GM19023 (cell line): ENCODE data around the gene PHLDB1.
"Not testable (repeated sequence)": the region's sequence is repeated elsewhere in the genome, so short reads cannot be mapped to it uniquely, and the experiment has no call there.

ENCODE experiments used
- ATAC-seq: cut with Tn5 transposase; IDR thresholded peaks from one replicate; pipeline ENCODE4 v1.9.1; 2021; ENCODE audit warnings: mild to moderate bottlenecking, moderate library complexity; ENCODE audit not compliant: unreplicated experiment

The PHLDB1 gene

DNA sequence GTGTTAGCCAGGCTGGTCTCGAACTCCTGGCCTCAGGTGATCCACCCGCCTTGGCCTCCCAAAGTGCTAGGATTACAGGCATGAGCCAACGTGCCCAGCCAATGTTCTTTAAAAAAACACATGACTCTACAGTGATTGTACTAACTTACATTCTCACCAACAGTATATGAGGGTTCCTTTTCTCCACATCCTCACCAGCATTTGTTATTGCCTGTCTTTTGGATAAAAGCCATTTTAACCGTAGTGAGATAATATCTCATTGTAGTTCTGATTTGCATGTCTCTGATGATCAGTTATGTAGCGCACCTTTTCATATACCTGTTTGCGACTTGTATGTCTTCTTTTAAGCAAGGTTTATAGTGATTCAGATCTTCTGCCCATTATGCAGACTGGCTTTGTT is 75.5 kb downstream of the PHLDB1 start:
- ATAC-seq = not testable (repeated sequence)

GRCh38 chr11:118684187-118684586 is 76.8 kb downstream of the PHLDB1 start:
- no peak for ATAC-seq

DNA sequence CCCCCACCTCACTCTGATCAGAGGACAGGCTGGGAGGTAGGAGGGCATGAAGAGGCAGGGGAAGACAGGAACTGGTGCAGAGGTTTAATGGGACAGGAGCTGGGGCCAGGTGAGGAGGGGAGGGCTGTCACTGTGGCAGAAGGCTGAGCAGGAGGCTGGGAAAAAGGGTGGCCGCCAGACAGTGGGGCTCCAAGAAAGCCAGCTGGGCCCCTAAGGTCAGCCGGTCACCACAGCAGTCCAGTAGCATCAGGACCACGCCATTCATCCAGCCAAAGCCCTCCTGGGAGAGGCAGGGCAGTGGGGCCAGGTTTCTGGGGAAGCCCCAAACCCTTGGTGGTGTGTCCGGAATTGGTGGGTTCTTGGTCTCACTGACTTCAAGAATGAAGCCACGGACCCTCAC is 80.5 kb downstream of the PHLDB1 start:
- ATAC-seq = no peak

DNA sequence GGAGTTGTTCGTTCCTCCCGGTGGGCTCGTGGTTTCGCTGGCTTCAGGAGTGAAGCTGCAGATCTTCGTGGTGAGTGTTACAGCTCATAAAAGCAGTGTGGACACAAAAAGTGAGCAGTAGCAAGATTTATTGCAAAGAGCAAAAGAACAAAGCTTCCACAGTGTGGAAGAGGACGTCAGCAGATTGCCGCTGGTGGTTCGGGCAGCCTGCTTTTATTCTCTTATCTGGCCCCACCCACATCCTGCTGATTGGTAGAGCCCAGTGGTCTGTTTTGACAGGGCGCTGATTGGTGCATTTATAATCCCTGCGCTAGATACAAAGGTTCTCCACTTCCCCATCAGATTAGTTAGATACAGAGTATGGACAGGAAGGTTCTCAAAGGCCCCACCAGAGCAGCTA is 80.9 kb downstream of the PHLDB1 start:
- not testable (repeated sequence) for ATAC-seq

GRCh38 chr11:118688851-118689502 is 81.6 kb downstream of the PHLDB1 start:
- ATAC-seq = no peak

- ATAC-seq = no peak
These were observed 82.1 kb downstream of the PHLDB1 start for GRCh38 chr11:118689503-118689851.

DNA sequence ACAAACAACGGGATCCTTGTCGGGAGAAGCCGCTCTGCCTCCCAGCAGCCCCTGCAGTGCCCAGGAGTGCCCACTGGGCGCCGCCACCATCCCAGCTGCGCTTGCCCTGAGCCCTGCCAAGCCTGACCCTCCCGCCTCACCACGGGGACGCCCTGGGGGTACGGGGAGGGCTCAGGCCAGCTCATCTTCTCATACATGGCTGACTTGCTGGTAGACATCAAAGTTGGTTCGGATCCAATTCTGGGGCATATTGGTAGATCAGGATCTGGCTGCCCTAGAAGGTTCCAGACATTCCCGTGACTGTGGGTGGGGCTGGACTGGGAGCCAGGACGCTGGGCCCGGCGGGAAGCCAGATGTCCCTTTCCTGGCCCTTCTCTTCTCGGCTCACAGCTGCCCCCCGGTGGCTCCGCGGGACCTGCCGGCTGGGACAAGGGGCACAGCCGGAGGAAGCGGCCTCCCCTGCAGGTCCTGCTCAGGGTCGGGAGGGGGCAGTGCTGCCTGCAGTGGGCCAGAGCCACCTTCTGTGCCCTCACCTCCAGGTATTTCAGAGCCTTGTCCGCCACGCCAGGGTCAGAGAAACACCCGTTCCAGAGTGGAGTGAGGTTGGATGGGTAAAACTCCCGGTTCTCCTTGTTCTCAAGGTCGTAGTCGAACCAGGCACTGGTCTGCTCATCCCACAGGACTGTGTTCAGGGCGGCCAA is 82.6 kb downstream of the PHLDB1 start:
- peak; percentile 78 for ATAC-seq

- ATAC-seq = no peak
These were observed 83.3 kb downstream of the PHLDB1 start for GRCh38 chr11:118690553-118691304.

DNA sequence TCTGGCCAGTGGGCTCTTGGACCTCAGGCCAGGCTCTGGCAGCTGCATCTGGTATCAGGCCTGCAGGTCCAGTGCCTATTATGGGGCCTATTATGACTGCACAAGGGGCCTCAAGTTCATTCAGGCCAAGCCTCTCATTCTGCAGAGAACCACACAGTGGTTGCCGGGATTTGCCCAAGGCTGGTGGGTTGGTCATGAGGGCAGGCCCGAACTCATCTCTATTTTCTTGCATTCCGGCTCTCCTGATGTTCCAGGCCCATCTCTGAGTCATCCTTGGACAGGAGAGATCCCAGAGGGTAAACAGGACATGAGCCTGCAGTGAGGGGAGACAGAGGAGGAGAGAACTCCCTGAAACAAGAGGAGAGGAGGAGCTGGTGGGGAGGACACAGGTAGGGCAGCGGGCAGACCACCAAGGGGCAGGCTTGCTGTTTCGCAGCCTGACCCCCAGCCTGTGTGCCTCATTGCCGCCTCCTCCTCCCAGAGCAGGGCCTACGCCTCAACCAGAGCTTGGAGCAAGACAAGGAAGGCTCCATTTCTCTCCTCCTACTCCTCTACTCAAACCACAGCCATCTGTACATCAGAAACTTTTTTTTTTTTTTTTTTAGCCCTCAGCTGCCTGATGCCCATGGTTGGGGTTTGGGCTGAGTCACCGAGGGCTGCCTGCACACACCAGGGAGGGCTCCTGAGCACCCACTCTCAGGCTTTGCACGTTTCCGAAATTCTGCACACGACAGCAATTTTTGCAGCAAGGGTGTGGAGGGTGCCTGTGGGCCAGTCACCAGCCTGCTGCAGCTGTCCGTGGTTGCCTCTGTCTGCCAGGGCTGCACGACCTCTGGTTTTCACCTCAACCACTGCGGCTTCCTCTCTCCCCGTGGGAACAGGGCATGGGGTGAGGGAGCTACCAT is 84.8 kb downstream of the PHLDB1 start:
- no peak for ATAC-seq

- no peak for ATAC-seq
These were observed 86.8 kb downstream of the PHLDB1 start for GRCh38 chr11:118694185-118694584.

- ATAC-seq = no peak
These were observed 87.4 kb downstream of the PHLDB1 start for GRCh38 chr11:118694771-118695170.

DNA sequence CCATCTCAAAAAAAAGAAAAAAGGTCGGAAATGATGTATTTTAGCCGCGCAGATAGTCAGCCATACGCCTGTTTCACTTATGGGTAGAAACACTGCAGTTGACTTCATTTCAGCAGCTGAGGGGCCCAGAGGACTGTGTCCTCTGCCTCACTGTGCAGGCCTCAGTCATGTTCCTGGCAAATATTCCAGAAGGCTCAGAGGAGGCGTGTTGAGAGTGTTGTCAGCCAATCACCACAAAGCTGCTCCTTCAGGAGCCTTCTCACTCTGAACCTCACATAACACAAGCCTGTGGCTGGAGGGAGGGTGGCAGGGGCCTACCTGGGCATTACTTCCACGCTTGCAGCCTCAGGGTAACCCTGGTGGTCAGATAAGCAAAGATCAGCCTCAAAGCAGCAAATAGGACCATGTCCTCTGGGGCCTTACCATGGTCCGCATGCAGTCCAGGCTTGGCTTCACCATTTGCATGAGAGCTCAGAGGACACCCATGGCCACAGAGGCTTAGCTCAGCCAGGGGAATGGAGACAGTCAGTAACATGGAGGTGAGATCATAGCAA is 89.3 kb downstream of the PHLDB1 start:
- ATAC-seq = no peak

DNA sequence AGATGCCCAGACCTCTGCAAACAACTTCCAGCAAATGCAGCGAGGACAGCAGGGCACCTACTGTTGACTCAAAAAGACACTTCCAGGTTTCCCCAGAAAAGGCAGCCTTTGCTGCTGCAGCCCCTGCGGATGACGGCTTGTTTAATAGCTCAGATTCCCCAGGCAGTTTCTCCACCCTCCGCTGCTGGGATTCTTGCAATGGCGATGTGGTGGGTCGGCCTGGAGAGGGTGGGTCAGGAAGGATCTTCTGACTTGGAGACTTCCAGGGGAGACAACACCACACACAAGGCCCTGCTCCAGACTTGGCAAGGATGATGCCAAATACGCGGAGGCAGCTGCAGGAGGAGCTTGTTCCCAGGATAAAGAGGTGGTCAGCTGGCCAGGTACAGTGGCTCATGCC is 89.9 kb downstream of the PHLDB1 start:
- no peak for ATAC-seq

DNA sequence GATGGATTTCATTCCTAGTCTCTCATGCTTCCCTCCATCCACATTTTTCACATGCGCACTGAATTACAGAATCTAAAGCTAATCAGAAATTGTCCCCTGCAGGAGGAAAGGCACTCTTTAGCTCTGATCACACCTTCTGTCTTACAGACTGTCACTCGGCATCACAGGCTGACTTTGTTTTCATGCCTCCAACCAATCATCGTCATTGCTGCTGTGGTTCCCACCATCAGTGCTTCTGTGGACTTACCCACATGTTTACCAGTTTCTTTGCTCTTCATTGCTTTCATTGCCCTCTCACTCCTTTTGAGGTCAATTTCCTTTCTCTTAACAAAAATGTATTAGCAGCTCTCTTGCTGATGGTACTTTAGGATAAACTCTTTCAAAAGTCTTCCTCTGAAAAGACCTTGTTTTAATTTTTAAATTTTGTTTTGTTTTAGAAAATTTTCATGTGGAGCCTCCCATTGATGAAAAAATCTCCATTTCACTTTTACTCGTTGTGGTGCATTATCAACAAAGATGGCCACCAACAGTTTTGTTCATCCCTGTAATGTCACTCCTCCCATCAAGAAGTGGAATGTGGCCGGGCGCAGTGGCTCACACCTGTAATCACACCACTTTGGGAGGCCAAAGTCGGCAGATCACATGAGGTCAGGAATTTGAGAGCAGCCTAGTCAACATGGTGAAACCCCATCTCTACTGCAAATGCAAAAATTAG is 92.2 kb downstream of the PHLDB1 start:
- no peak for ATAC-seq

DNA sequence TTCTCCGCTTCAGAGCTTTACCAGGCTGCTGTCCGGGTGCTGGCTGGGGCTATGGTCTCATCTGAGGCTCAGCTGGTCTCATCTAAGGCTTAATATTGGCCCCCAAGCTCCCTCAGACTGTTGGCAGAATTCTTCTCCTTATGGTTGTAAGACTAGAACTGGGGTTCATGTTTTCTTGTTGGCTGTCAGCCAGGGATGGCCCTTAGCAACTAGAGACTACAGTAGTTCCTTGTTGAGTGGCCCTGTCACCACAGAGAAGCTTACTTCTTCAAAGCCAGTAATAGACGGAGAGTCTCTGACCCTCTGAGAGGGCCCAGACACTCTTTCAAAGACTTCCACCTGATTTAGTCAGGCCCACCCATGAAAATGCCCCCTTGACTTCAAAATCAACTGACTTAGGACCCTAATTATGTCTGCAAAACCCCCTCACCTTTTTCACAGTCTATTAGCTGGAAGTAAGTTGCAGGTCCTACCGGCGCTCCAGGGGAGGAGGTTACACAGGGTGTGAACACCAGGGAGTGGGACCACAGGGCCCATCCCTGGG is 96.2 kb downstream of the PHLDB1 start:
- ATAC-seq = no peak

DNA sequence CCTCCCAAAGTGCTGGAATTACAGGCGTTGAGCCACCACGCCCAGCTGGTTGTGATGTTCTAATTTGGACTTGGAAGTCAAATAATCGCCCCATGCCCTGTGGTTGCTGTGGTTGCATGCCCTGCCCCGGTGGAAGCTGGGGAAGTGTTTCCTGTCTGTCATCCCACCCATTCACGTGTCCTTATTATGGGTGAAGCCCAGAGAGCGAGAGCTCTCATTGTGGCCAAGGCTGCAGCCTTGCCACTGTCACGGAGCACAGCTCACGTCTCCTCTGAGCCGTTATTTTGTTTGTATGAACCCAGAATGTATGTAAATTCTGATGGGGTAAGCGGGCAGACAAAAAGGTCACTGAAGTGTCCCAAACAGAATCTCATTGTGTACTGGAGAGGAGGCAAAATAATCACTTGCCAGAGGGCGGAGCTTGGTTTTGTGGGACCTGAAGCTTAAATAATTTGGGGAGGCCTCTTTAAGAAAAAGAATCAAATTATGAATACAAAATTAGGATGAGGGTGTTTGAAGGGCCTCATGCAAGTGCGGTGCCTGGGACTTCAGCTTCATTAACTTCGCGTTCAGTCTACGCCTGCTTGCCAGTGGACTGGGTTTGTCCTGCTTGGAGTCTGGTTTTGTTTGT is 97.8 kb downstream of the PHLDB1 start:
- no peak for ATAC-seq

GRCh38 chr11:118705791-118706545 is 98.6 kb downstream of the PHLDB1 start:
- ATAC-seq = no peak

GRCh38 chr11:118706546-118706825 is 99.1 kb downstream of the PHLDB1 start:
- ATAC-seq = no peak
